HCT116 (cell line): ENCODE results near the gene OR56A4. TPM values are rescaled to one million over a fixed set of nuclear protein-coding genes. Genes with fewer than 3 reads are reported as not detected.

Experiments used
- ATAC-seq: fragments of 200-7000 bp; cut with Tn5 transposase; 2 replicates; pipeline ENCODE4 v1.9.1; 2020; ENCODE audit warnings: mild to moderate bottlenecking, moderate library complexity
- BruUV-seq: library from RNA; stranded (reverse); fragments of 400-500 nt; replicated peaks from 2 replicates; lab custom pipeline; 2021; lab: Mats Ljungman, UMichigan
- CTCF ChIA-PET: fragments of 300-600 bp; sonication (Branson Sonifier 250); formaldehyde crosslinking; loops from one replicate; lab custom pipeline; 2021; ENCODE audit warnings: antibody characterized with exemption; lab: Charles Lee
- POLR2A ChIA-PET: fragments of 300-600, 350-600 bp; sonication (Branson Sonifier 250); formaldehyde crosslinking; loops from one replicate; lab custom pipeline; 2021; ENCODE audit warnings: antibody characterized with exemption; lab: Charles Lee
- RAD21 ChIA-PET, 2 experiments: fragments of 300-600 bp; sonication (Branson Sonifier 250); formaldehyde crosslinking; loops; one replicate each; lab custom pipeline; 2023; ENCODE audit warnings: low total read pairs in 2 of 2; ENCODE audit not compliant: uncharacterized antibody in 2 of 2, unreplicated experiment in 2 of 2, low non-redundant PET in 1 of 2; lab: Charles Lee
- DNase-seq: peaks from one replicate; pipeline ENCODE4 v3.0.0-alpha.2; 2010; ENCODE audit warnings: low read depth, low spot score
- H2AFZ ChIP-seq: fragments of 200-600 bp; shearing (Covaris generic), sonication (generic); 2 replicates; pipeline ENCODE4 v1.6.1; 2017; ENCODE audit warnings: low read depth, mixed run types, mixed read lengths, antibody characterized with exemption, low read length; ENCODE audit not compliant: poor library complexity, severe bottlenecking
- H3K27ac ChIP-seq: 2 replicates; pipeline ENCODE4 v1.5.1; 2012; ENCODE audit warnings: low read depth, low read length
- H3K27me3 ChIP-seq: fragments of 200-600 bp; sonication (generic); 2 replicates; pipeline ENCODE4 v1.6.1; 2016; ENCODE audit warnings: mixed run types, low read length, mixed read lengths; ENCODE audit not compliant: insufficient read depth
- H3K36me3 ChIP-seq, 2 experiments: fragments of 200-500 bp in 1 of 2; fragments of 200-600 bp in 1 of 2; sonication (Bioruptor generic) in 1 of 2; sonication (generic) in 1 of 2; 2 replicates each; pipeline versions ENCODE4 v1.5.1 to v1.6.1; 2014 to 2016; ENCODE audit warnings: low read length in 2 of 2, inconsistent platforms in 1 of 2, mixed read lengths in 1 of 2, mixed run types in 1 of 2; ENCODE audit not compliant: insufficient read depth in 2 of 2, control insufficient read depth in 1 of 2
- H3K4me1 ChIP-seq, 2 experiments: fragments of 200-600 bp in 1 of 2; sonication (generic) in 1 of 2; 2 replicates each; pipeline versions ENCODE4 v1.5.1 to v1.6.1; 2012 to 2017; ENCODE audit warnings: low read length in 2 of 2, inconsistent platforms in 1 of 2, mild to moderate bottlenecking in 1 of 2, mixed read lengths in 1 of 2, mixed run types in 1 of 2, moderate library complexity in 1 of 2; ENCODE audit not compliant: insufficient read depth in 2 of 2, control insufficient read depth in 1 of 2
- H3K4me2 ChIP-seq: fragments of 200-600 bp; sonication (generic); 2 replicates; pipeline ENCODE4 v1.6.1; 2017; ENCODE audit warnings: mixed run types, low read length, mixed read lengths
- H3K4me3 ChIP-seq, 2 experiments: fragments of 200-600 bp in 1 of 2; sonication (generic) in 1 of 2; replicated peaks in 1 of 2; 2 replicates each; pipeline ENCODE4 v1.5.1; 2011 to 2016; ENCODE audit warnings: low read length in 2 of 2, control low read depth in 1 of 2, low read depth in 1 of 2, mild to moderate bottlenecking in 1 of 2, mixed read lengths in 1 of 2, mixed run types in 1 of 2
- H3K79me2 ChIP-seq: fragments of 200-600 bp; sonication (generic); 2 replicates; pipeline ENCODE4 v1.6.1; 2017; ENCODE audit warnings: mild to moderate bottlenecking, mixed run types, low read length, moderate library complexity, mixed read lengths; ENCODE audit not compliant: insufficient read depth
- H3K9ac ChIP-seq: fragments of 200-600 bp; sonication (generic); 2 replicates; pipeline ENCODE4 v1.6.1; 2016; ENCODE audit warnings: low read length, mixed read lengths
- H3K9me2 ChIP-seq: fragments of 200-600 bp; sonication (generic), shearing (Covaris generic); 2 replicates; pipeline ENCODE4 v1.6.1; 2017; ENCODE audit warnings: mixed run types, mild to moderate bottlenecking, moderate library complexity; ENCODE audit not compliant: insufficient read depth
- H3K9me3 ChIP-seq, 2 experiments: fragments of 200-500 bp in 1 of 2; fragments of 200-600 bp in 1 of 2; sonication (Bioruptor generic) in 1 of 2; sonication (generic) in 1 of 2; 2 replicates each; pipeline ENCODE4 v1.6.1; 2014 to 2017; ENCODE audit warnings: low read length in 2 of 2, mixed read lengths in 2 of 2, inconsistent platforms in 1 of 2, low read depth in 1 of 2, mild to moderate bottlenecking in 1 of 2, mixed run types in 1 of 2, moderate library complexity in 1 of 2; ENCODE audit not compliant: control insufficient read depth in 1 of 2, insufficient read depth in 1 of 2
- H4K20me1 ChIP-seq: fragments of 200-600 bp; sonication (generic), shearing (Covaris generic); 2 replicates; pipeline ENCODE4 v1.6.1; 2017; ENCODE audit warnings: mixed run types, mild to moderate bottlenecking, moderate library complexity; ENCODE audit not compliant: insufficient read depth
- ATF3 ChIP-seq: IDR thresholded peaks from 2 replicates; pipeline ENCODE4 v1.6.1; 2012
- CBX3 ChIP-seq: IDR thresholded peaks from 2 replicates; pipeline ENCODE4 v1.6.1; 2012; ENCODE audit warnings: low read depth
- CEBPB ChIP-seq: IDR thresholded peaks from 2 replicates; pipeline ENCODE4 v1.6.1; 2012; ENCODE audit warnings: low read depth
- CTCF ChIP-seq, 3 experiments: fragments of 200-600 bp in 1 of 3; sonication (generic) in 1 of 3; IDR thresholded peaks in 2 of 3; conservative IDR thresholded peaks in 1 of 3; 2 replicates each; pipeline ENCODE4 v1.5.1; 2012 to 2017; ENCODE audit warnings: low read depth in 2 of 3, low read length in 2 of 3, antibody characterized with exemption in 1 of 3, borderline replicate concordance in 1 of 3, control low read depth in 1 of 3, mild to moderate bottlenecking in 1 of 3, mixed read lengths in 1 of 3, mixed run types in 1 of 3, moderate library complexity in 1 of 3; ENCODE audit not compliant: insufficient read depth in 1 of 3
- EGR1 ChIP-seq: IDR thresholded peaks from 2 replicates; pipeline ENCODE4 v1.6.1; 2012; ENCODE audit warnings: low read depth
- ELF1 ChIP-seq: IDR thresholded peaks from 2 replicates; pipeline ENCODE4 v1.6.1; 2012; ENCODE audit warnings: low read depth, borderline replicate concordance
- FOSL1 ChIP-seq: IDR thresholded peaks from 2 replicates; pipeline ENCODE4 v1.6.1; 2012; ENCODE audit warnings: low read depth
- JUND ChIP-seq: IDR thresholded peaks from 2 replicates; pipeline ENCODE4 v1.6.1; 2012
- POLR2A ChIP-seq: IDR thresholded peaks from 2 replicates; pipeline ENCODE4 v1.7.0; 2011; ENCODE audit warnings: borderline replicate concordance; ENCODE audit not compliant: insufficient read depth, insufficient read length; ENCODE audit errors: extremely low read depth
- POLR2AphosphoS5 ChIP-seq: IDR thresholded peaks from 2 replicates; pipeline ENCODE4 v1.6.1; 2011; ENCODE audit warnings: mild to moderate bottlenecking, low read depth, low read length, moderate library complexity
- RAD21 ChIP-seq: IDR thresholded peaks from 2 replicates; pipeline ENCODE4 v1.6.1; 2012; ENCODE audit warnings: low read depth, mild to moderate bottlenecking
- SP1 ChIP-seq: IDR thresholded peaks from 2 replicates; pipeline ENCODE4 v1.6.1; 2012; ENCODE audit warnings: low read depth
- YY1 ChIP-seq: IDR thresholded peaks from 2 replicates; pipeline ENCODE4 v1.6.1; 2011; ENCODE audit warnings: low read length, low read depth, moderate library complexity, mild to moderate bottlenecking; ENCODE audit not compliant: insufficient replicate concordance; ENCODE audit errors: extremely low read depth
- ZFX ChIP-seq: fragments of 450-650 bp; IDR thresholded peaks from 2 replicates; pipeline ENCODE4 v1.6.1; 2017
- intact Hi-C: fragments of 100-400 bp; cut with micrococcal nuclease; formaldehyde crosslinking; loops from 2 replicates; pipeline ENCODE4 v1.10.0; 2022
- total RNA-seq: library from RNA; stranded (reverse); gene quantifications from one replicate; pipeline ENCODE4 v1.2.1, GENCODE V29; 2021; ENCODE audit not compliant: unreplicated experiment
- TF ChIP-seq, protein P1 (sequence below): IDR thresholded peaks from 2 replicates; pipeline ENCODE4 v1.6.1; 2012

OR56A4 gene
- total RNA-seq, 1 experiment from 2014 or later = not detected

- intact Hi-C loops = no loop called here
- no peak overlapping the region for H2AFZ ChIP-seq
- peaks cover 24% of the 10 kb centered on the region for H3K27me3 ChIP-seq
- no peak overlapping the region for H3K4me2 ChIP-seq
- CTCF ChIA-PET = no interaction called here
- TF ChIP-seq CEBPB (no peak), CTCF (IDR thresholded peaks at IDR 0.05 in 2 of 3, conservative IDR thresholded peaks at IDR 0.05 in 1 of 3; ENCODE audit: borderline replicate concordance in 1 of 3, insufficient read depth in 1 of 3, low read depth in 2 of 3, low read length in 2 of 3) (no peak), SP1 (no peak), ATF3 (no peak), ELF1 (no peak), CBX3 (no peak)
- TF ChIP-seq, protein P1, sequence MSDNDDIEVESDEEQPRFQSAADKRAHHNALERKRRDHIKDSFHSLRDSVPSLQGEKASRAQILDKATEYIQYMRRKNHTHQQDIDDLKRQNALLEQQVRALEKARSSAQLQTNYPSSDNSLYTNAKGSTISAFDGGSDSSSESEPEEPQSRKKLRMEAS = no peak
- TF ChIP-seq, all 23 proteins: peak for 0
- Histone ChIP-seq H3K9me3 (no peaks in the 10 kb centered on the region; a peak in 1 of 4 replicates), H3K9ac (no peak overlapping the region), H4K20me1 (no peaks in the 10 kb centered on the region), H3K79me2 (no peaks in the 10 kb centered on the region), H3K36me3 (no peaks in the 10 kb centered on the region), H3K4me1 (no peaks in the 10 kb centered on the region), H3K27ac (no peak overlapping the region), H3K4me3 (no peak overlapping the region), H3K9me2 (no peaks in the 10 kb centered on the region)
- no TSS peak for BruUV-seq
- ATAC-seq = no peak
- DNase-seq = no peak
- RAD21 ChIA-PET = no interaction called here
- POLR2A ChIA-PET = no interaction called here
Observed at GRCh38 chr11:5967708-5968107, 39.0 kb downstream of the OR56A4 start.

DNA sequence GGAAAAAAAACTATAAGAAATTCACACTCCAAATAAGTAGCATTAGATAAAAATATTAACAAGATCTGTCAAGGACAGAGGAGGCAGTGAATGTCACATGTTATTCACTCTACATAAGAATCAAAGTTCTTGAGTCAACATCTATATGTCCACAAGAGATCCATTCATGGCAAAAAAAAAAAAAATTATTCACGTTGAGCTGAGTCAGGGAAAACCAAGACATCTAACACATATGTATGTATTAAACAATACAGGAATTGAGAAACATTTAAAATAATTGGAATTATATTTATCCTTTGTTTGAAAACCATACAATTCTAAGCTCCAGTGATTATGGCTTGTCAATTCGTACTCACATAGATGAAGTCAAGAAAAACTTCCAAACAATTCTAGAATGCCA is 39.8 kb downstream of the OR56A4 start:
- ChIA-PET POLR2A (no interaction called here), RAD21 (no interaction called here), CTCF (no interaction called here)
- H3K79me2 ChIP-seq = no peaks in the 10 kb centered on the region
- H3K27ac ChIP-seq = no peak overlapping the region
- no TSS peak for BruUV-seq
- no peaks in the 10 kb centered on the region for H3K9me2 ChIP-seq
- intact Hi-C loops = no loop called here
- no peaks in the 10 kb centered on the region for H3K4me1 ChIP-seq
- H3K27me3 ChIP-seq = peaks cover 16% of the 10 kb centered on the region
- H4K20me1 ChIP-seq = no peaks in the 10 kb centered on the region
- H3K9me3 ChIP-seq = no peaks in the 10 kb centered on the region; a peak in 1 of 4 replicates
- H3K9ac ChIP-seq = no peak overlapping the region
- H3K4me3 ChIP-seq = no peak overlapping the region
- H3K36me3 ChIP-seq = no peaks in the 10 kb centered on the region
- DNase-seq = no peak
- no peak for TF ChIP-seq FOSL1
- no peak for TF ChIP-seq ZFX
- TF ChIP-seq, protein P1 = no peak
- no peak for TF ChIP-seq POLR2A
- TF ChIP-seq CBX3 = no peak
- no peak for TF ChIP-seq EGR1
- TF ChIP-seq SP1 = no peak
- no peak for TF ChIP-seq RAD21
- TF ChIP-seq YY1 = no peak
- TF ChIP-seq JUND = no peak
- no peak for TF ChIP-seq POLR2AphosphoS5
- no peak overlapping the region for H2AFZ ChIP-seq
- ATAC-seq = no peak
- no peak overlapping the region for H3K4me2 ChIP-seq
